ENCODE data around the gene EMC7.
"Not testable (repeated sequence)": the region's sequence is repeated elsewhere in the genome, so short reads cannot be mapped to it uniquely, and the experiment has no call there.

Gene EMC7

DNA sequence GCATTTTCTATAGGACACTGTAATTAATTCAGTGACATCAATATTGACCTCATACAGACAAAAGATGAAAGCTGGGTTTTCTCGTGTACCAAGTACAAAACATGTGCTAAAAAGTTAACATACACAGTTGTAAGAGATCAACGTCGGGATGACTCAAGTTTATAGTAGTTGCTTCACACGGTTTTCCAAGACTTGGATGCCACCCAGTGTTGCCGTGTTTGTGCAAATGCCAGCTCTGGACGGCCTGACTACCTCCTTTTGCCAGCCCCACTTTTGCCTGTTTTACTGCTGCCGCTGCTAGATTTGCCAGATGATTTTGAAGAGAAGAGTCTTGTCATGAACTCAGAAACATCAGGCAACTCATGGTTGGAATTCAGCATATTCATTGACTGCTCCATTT lies 17.6 kb downstream of the EMC7 start:
- no peak for DNase-seq (ENCODE audit: low spot score)

DNA sequence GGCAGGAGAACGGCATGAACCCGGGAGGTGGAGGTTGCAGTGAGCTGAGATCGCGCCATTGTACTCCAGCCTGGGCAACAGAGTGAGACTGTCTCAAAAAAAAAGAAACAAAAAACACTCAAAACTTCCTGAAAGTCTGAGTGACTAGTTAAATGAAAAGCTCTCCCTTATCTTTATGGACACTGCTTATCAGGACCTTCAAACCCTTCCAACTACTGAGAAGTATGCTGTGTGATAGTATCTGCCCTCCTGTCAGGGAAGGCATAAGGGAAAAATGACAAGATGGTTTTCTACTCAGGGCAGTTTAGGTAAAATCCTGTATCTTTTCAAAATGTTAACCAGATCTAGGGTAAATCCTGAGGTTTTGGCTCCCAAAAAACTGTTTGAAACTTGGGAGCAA lies 21.8 kb downstream of the EMC7 start:
- no peak for DNase-seq (ENCODE audit: low spot score)

- no peak for DNase-seq (ENCODE audit: low spot score)
Observed at GRCh38 chr15:34078900-34079299, 22.8 kb downstream of the EMC7 start.

- no peak for DNase-seq (ENCODE audit: low spot score)
Observed at GRCh38 chr15:34076785-34077184, 24.9 kb downstream of the EMC7 start.

DNA sequence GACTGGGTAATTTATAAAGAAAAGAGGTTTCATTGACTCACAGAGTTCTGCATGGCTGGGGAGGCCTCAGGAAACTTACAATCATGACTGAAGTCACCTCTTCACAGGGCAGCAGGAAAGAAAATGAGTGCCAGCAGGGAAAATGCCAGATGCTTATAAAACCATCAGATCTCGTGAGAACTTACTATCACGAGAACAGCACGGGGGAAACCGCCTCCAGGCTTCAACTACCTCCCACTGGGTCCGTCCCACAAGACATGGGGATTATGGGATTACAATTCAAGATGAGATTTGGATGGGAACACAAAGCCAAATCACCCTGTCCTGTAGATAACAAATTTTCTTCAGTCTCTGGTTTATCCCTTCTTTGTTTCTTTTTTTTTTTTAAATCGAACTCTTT lies 31.7 kb downstream of the EMC7 start:
- no peak for DNase-seq (ENCODE audit: low spot score)

- no peak for DNase-seq (ENCODE audit: low spot score)
Observed at GRCh38 chr15:34065941-34066340, 35.7 kb downstream of the EMC7 start.

GRCh38 chr15:34065261-34065660 lies 36.4 kb downstream of the EMC7 start:
- DNase-seq (ENCODE audit: low spot score), result no peak

GRCh38 chr15:34064438-34064837 lies 37.2 kb downstream of the EMC7 start:
- no peak for DNase-seq (ENCODE audit: low spot score)

DNA sequence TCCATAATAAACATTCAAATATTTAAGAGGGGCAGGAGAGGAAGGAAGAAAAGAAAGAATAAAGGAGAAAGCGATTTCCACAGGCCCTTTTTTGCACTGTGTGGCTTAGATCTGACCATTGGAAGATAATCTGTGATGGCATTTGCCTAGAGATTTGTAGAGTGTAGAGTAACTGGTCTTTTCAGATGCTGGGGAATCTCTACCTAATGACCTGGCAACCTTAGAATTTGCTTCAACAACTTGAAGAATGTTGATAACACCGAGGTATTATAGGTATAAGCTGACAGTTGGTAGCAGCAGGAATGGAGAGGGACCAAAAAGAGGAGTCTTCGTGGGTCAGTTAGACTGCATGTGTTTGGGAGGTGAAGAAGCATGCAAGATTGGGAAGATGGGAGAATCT lies 41.7 kb downstream of the EMC7 start:
- no peak for DNase-seq (ENCODE audit: low spot score)

- DNase-seq (ENCODE audit: low spot score), result no peak
Observed at GRCh38 chr15:34059476-34059875, 42.2 kb downstream of the EMC7 start.

DNA sequence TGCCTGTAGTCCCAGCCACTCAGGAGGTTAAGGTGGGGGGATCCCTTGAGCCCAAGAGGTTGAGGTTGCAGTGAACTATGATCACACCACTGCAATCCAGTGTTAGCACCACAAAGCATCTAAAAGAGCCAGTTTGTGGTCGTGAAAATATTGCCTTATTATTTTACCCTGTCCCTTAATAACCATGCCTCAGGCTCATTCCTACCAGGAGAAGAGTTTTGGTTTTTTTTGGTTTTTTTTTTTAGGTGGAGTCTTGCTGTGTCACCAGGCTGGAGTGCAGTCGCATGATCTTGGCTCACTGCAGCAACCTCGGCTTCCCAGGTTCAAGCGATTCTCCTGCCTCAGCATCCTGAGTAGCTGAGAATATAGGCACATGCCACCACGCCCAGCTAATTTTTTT lies 44.8 kb downstream of the EMC7 start:
- DNase-seq (ENCODE audit: low spot score), result no peak

DNA sequence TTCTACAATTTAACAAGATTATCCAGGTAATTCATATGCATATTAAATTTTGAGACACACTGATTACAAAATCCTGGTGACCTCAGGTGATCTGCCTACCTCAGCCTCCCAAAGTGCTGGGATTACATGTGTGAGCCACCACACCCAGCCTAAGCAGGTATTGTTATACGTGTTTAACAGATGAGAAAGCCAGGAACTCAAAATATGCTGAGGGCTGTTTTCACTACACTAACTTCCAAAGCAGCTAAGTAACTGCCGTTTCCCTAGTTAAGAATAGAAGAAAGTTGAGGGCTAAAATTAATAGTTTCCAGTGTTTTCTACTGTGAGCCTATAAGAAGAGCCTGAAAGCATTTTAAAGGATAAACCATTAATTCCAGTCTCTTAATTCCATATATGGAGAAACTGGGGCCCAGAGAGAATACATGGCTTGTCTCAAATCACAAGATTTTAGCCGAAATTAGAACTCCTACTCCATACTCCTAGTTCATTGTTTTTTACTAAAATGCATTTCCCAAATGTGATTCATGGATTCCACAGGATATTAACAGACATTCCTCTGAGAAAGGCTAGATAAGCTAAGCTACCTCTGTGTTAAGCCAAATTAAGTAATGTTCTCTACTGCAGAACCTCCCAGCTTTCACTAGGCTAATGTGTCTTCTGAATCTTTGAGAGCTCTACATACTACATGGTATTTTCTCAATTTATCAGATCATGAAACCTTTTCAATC lies 45.6 kb downstream of the EMC7 start:
- DNase-seq (ENCODE audit: low spot score), result no peak

DNA sequence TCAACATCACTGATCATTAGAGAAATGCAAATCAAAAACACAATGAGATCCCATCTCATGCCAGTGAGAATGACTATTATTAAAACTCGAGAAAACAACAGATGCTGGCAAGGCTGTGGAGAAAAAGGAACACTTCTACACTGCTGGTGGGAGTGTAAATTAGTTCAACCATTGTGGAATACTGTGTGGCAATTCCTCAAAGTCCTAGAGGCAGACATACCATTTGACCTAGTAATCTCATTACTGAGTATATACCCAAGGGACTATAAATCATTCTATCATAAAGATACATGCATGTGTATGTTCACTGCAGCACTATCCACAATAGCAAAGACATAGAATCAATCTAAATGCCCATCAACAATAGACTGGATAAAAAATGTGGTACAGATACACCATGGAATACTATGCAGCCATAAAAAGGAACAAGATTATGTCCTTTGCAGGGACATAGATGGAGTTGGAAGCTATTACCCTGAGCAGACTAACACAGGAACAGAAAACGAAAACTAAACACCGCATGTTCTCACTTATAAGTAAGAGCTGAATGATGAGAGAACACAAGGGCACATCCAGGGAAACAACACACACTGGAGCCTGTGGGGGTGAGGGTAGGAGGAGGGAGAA lies 47.5 kb downstream of the EMC7 start:
- no peak for DNase-seq (ENCODE audit: low spot score)

- DNase-seq (ENCODE audit: low spot score), result not testable (repeated sequence)
Observed at GRCh38 chr15:34050385-34050784, 51.3 kb downstream of the EMC7 start.

DNA sequence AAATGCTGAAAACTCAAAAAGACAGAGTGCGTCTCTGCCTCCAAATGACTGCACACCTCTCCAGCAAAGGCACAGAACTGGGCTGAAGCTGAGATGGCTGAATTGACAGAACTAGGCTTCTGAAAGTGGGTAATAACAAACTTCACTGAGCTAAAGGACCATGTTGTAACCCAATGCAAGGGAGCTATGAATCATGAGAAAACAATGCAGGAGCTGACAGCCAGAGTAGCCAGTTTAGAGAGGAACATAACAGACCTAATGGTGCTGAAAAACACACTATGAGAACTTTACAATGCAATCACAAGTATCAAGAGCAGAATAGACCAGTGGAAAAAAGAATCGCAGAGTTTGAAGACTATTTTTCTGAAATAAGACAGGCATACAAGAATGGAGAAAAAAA lies 52.5 kb downstream of the EMC7 start:
- no peak for DNase-seq (ENCODE audit: low spot score)

DNA sequence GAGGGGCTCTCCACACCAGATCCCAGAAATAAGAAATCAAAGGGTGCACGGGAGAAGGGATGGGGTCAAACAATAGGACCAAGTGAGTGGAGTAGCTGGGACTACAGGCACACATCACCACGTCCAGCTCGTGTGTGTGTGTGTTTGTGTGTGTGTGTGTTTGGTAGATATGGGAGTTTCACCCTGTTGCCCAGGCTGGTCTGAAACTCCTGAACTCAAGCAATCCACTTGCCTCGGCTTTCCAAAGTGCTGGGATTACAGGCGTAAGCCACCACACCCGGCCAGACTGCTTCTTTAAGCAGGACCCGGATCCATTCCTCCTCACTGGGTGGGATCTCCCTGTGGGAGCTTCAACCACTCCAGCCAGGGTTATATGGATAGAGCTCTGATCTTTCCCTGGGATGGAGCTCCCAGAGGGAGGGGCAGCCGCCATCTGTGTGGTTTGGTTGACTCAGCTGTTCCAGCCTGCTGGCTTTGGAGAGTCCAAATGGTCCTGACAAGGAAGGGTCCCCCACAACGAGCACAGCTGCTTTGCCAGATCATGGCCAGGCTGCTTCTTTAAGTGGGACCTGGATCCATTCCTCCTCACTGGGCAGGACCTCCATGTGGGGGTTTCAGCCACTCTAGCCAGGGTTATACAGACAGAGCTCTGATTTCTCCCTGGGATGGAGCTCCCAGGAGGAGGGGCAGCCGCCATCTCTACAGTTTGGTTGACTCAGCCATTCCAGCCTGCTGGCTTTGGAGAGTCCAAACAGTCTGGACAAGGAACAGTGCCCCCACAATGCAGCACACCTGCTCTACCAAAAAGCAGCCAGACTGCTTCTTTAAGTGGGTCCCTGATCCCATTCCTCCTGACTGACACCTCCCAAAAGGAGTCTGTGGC lies 53.5 kb downstream of the EMC7 start:
- no peak for DNase-seq (ENCODE audit: low spot score)

DNA sequence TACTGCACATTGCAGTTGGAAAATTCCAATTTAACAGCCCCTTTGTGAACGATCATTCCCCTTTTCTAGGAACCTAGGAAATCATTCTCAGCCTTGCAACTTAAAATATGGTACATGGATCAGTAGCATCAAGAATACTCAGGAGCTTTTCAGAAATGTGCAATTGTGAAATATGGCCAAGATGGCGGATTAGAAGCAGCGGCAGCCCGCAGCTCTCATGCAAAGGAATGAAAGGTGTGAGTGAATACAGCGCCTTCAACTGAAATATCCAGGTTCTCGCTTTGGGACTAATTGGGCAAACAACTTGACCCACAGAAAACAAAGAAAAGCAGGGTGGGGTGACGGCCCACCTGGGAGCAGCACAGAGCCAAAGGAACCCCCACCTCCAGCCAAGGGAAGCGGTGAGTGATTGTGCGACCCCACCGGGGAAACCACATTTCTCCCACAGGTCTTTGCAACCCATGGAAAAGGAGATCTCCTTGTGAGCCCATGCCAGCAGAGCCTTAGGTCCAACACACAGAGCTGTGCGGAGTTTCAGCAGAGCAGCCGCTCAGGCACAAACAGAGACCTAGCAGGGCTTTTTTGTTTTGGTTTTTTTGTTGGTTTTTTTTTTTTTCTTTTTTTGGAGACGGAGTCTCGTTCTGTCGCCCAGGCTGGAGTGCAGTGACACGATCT lies 55.1 kb downstream of the EMC7 start:
- DNase-seq (ENCODE audit: low spot score), result no peak

DNA sequence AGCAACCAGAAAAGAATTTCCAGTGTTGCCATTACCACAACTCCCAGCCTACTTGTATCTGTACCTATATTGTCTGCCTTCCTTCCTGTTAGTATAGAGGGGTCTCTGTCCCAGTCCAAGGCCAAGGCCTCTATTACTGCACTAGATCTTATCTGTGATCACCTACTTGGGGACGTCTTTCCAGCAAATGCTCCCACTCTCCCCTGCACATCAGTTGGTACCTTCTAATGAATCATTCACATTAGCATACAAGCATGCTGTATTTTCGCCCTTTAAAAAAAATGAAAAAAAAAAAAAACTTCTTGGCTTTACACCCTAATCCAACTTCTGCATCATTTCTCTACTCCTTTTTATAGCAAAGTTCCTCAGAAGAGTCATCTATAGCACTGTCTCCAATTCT lies 57.8 kb downstream of the EMC7 start:
- DNase-seq (ENCODE audit: low spot score), result no peak

DNA sequence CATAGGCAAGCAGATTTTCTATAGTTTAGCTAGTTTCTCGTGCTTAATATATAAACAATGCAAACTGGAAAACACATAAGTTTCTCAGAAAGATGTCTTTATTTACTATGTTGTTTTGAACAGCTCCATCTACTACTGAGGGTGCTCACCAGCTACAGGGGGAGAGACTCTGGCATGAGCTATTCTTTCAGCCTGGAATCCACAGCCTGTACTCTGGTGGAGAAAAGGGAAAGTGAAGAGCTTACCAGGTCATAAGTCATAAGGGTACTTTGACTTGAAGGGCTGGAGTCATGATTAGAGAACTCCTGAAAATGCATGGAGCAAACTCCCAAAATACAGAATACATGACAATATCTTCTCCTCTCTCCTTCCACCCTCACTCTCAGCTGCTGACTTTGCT lies 58.3 kb downstream of the EMC7 start:
- DNase-seq (ENCODE audit: low spot score), result no peak

- DNase-seq (ENCODE audit: low spot score), result peak; percentile 2
Observed at GRCh38 chr15:34039790-34040113, 61.9 kb downstream of the EMC7 start.

DNA sequence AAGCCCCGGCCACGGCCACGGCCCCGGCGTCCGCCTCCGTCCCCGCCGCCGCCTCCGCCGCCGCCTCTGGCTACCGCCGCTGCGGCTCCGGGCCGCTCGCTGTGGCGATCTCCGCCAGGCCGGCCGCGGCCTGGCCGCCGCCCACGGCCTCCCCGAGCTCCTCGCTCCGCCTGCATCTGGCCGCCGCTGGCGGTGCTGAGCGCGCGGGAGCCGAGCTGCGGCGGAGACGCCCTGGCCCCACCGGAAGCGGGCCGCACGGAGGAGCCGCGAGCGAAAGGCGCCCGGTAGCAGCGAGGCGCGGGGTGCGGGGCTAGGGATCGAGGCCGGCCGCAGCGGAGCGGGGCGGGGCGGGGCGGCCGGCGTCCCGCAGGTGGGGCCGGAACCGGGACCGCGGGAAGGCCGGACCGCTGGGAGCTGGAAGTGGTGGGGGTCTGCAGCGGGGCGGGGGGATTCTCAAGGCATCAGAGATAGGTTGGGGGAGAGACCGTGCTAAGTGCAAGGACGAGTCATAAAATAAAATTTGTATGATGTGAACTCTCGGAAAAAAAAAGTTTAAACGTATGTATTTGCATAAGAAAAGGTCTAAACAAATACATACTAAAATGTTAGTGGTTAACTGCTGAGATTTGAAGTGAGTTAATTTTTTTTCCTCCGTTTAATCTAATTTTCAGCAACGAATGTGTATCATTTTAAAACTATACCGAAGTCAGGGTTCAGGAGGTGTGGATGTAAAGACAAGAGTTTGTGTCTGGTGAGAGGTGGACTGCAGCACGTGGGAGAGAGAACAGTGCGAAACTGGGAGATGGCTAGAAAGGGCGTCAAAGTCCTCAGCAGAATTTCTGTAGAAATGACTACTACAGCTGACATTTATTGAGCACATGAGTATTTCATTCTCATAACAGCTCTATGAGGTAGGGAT lies 62.5 kb downstream of the EMC7 start, which contains the start of gene AVEN:
AVEN (minus strand) TSS at position 334 of the 919 bp plus-strand sequence; CDS start at position 176, 158 bp downstream.
- DNase-seq (ENCODE audit: low spot score), result peak; percentile 48
